Measurements from ENCODE around the gene HBB. TPM values are rescaled to one million over a fixed set of nuclear protein-coding genes. Genes with fewer than 3 reads are reported as not detected.

The HBB gene
- total and polyA plus RNA-seq, 2 of the 4 experiments (the other 2 are of a cell fraction) = 0.24 TPM; not detected in 1

DNA sequence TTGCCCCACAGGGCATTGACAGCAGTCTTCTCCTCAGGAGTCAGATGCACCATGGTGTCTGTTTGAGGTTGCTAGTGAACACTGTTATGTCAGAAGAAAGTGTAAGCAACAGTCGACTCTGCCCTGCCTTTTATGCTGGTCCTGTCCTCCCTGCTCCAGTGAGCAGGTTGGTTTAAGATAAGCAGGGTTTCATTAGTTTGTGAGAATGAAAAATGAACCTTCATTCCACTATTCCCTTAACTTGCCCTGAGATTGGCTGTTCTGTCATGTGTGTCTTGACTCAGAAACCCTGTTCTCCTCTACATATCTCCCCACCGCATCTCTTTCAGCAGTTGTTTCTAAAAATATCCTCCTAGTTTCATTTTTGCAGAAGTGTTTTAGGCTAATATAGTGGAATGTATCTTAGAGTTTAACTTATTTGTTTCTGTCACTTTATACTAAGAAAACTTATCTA is 7.5 kb upstream of the HBB start, which contains the start of gene HBD:
Gene HBD, minus strand, starts transcription at position 103 of the 454 bp plus-strand sequence. Its CDS starts 50 bp downstream, at position 53.
- Histone ChIP-seq H3K4ac (ENCODE audit: low read depth, low read length) (peak within 1 kb of the TSS; percentile 74), H3K56ac (ENCODE audit: extremely low read depth, insufficient read depth, low read length) (peak within 1 kb of the TSS; percentile 29; the same call in 1 of the 2 replicates), H3K4me1 (ENCODE audit: control insufficient read depth, insufficient read depth, low read length) (peaks cover 3% of the 10 kb centered on the region), H4K8ac (ENCODE audit: low read depth in 2 of 2, low read length in 2 of 2) (peak within 1 kb of the TSS; percentile 7 to 69; a peak in 3 of 4 replicates), H4K91ac (ENCODE audit: insufficient read depth, low read depth, low read length) (peak within 1 kb of the TSS; percentile 59), H3K27ac (ENCODE audit: insufficient read depth, low read length) (peak within 1 kb of the TSS; percentile 12; the same call in 1 of the 2 replicates), H3K4me2 (ENCODE audit: low read depth, low read length) (peak within 1 kb of the TSS; percentile 74), H3K9me3 (ENCODE audit: control insufficient read depth, insufficient read depth, low read length) (no peaks in the 10 kb centered on the region), H2BK120ac (ENCODE audit: low read depth, low read length) (peak within 1 kb of the TSS; percentile 70), H4K20me1 (ENCODE audit: insufficient read depth, low read length) (no peaks in the 10 kb centered on the region), H3K27me3 (ENCODE audit: control insufficient read depth, insufficient read depth, low read length) (no peaks in the 10 kb centered on the region), H3K79me1 (ENCODE audit: low read depth in 1 of 2, low read length in 2 of 2) (no peaks in the 10 kb centered on the region), H3K9ac (ENCODE audit: low read depth, low read length) (no peak within 1 kb of the TSS), H3K23ac (ENCODE audit: low read depth, low read length) (peak within 1 kb of the TSS; percentile 1; the same call in 1 of the 2 replicates), H2AK9ac (replicated peaks; ENCODE audit: low read depth, low read length, poor library complexity) (no peak within 1 kb of the TSS), H3K18ac (ENCODE audit: low read depth, low read length) (peak within 1 kb of the TSS; percentile 48; the same call in 1 of the 2 replicates), H3K14ac (replicated peaks; ENCODE audit: low read depth, low read length) (peak within 1 kb of the TSS; percentile 7), H2BK15ac (ENCODE audit: low read depth, low read length) (peak within 1 kb of the TSS; percentile 18; the same call in 1 of the 3 replicates), H2AFZ (replicated peaks; ENCODE audit: low read length, poor library complexity) (peak within 1 kb of the TSS; percentile 60), H2AK5ac (ENCODE audit: low read depth, low read length) (peak within 1 kb of the TSS; percentile 20; the same call in 1 of the 2 replicates), H3K4me3 (ENCODE audit: insufficient read depth, low read depth, low read length) (peak within 1 kb of the TSS; percentile 2; the same call in 1 of the 2 replicates), H2BK20ac (ENCODE audit: low read depth, low read length) (peak within 1 kb of the TSS; percentile 75), H2BK5ac (ENCODE audit: low read depth, low read length, poor library complexity, severe bottlenecking) (peak within 1 kb of the TSS; percentile 36), H3K36me3 (ENCODE audit: control insufficient read depth, insufficient read depth, low read length) (no peaks in the 10 kb centered on the region), H4K5ac (ENCODE audit: low read depth, low read length) (peak within 1 kb of the TSS; percentile 42; the same call in 1 of the 2 replicates), H3K9me1 (ENCODE audit: insufficient read depth, low read length) (peaks cover 6% of the 10 kb centered on the region; the same call in 1 of the 2 replicates)
- POLR2A ChIA-PET (ENCODE audit: unreplicated experiment) = no interaction called here
- CTCF ChIA-PET = no interaction called here
- dilution Hi-C loops (cut with HindIII; ENCODE audit: low sequenced_read_pairs, unreplicated experiment) = no loop called here
- WGBS, 2 experiments (ENCODE audit: extremely low coverage in 2 of 2, insufficient read length in 1 of 2) = 60% methylated on average over 1 of the region's 2 CpGs; no CpG with 5 or more reads in 1 of the 2 experiments
- intact Hi-C loops (cut with micrococcal nuclease) = no loop called here
- TF ChIP-seq RFX5 (IDR thresholded peaks at IDR 0.05; ENCODE audit: low read depth, low read length) (no peak), FOS (IDR thresholded peaks at IDR 0.05; ENCODE audit: low read depth, low read length) (no peak)
- no TSS peak for BruUV-seq (replicated peaks)
- peak; percentile 79 for ATAC-seq (ENCODE audit: low read depth)
- in situ Hi-C loops (cut with MboI; ENCODE audit: low sequenced_read_pairs) = no loop called here
- peak; percentile 61 for DNase-seq
